Smooth muscle cell (in vitro differentiated cells): ENCODE measurements around the gene NHLRC1. TPM values are rescaled to one million over a fixed set of nuclear protein-coding genes. Genes with fewer than 3 reads are reported as not detected.

Source experiments
- DNase-seq: peaks from one replicate; lab custom pipeline; 2025; ENCODE audit not compliant: unreplicated experiment; lab: John Stamatoyannopoulos, UW
- H2AFZ ChIP-seq: fragments of 200-600 bp; sonication (generic); 2 replicates; pipeline ENCODE4 v1.6.0; 2016; ENCODE audit warnings: antibody characterized with exemption, low read depth, mild to moderate bottlenecking
- H3F3A ChIP-seq: fragments of 200-600 bp; sonication (generic); 2 replicates; pipeline ENCODE4 v1.6.0; 2017; ENCODE audit warnings: antibody characterized with exemption, low read depth
- H3K27ac ChIP-seq: fragments of 200-600 bp; sonication (generic); 2 replicates; pipeline ENCODE4 v1.5.1; 2016; ENCODE audit warnings: low read depth, mild to moderate bottlenecking
- H3K27me3 ChIP-seq: fragments of 200-600 bp; sonication (generic); 2 replicates; pipeline ENCODE4 v1.6.1; 2016; ENCODE audit warnings: low read depth, mild to moderate bottlenecking
- H3K36me3 ChIP-seq: fragments of 200-600 bp; sonication (generic); 2 replicates; pipeline ENCODE4 v1.5.1; 2016; ENCODE audit warnings: low read depth
- H3K4me1 ChIP-seq: fragments of 200-600 bp; sonication (generic); 2 replicates; pipeline ENCODE4 v1.5.1; 2016; ENCODE audit warnings: low read depth
- H3K4me2 ChIP-seq: fragments of 200-600 bp; sonication (generic); 2 replicates; pipeline ENCODE4 v1.6.0; 2016; ENCODE audit warnings: mild to moderate bottlenecking
- H3K4me3 ChIP-seq: fragments of 200-600 bp; sonication (generic); 2 replicates; pipeline ENCODE4 v1.5.1; 2016; ENCODE audit warnings: mild to moderate bottlenecking
- H3K79me2 ChIP-seq: fragments of 200-600 bp; sonication (generic); 2 replicates; pipeline ENCODE4 v1.6.0; 2016; ENCODE audit warnings: low read depth, mild to moderate bottlenecking
- H3K9ac ChIP-seq: fragments of 200-600 bp; sonication (generic); 2 replicates; pipeline ENCODE4 v1.6.0; 2016; ENCODE audit warnings: low read depth
- H3K9me3 ChIP-seq: fragments of 200-600 bp; sonication (generic); replicated peaks from 2 replicates; pipeline ENCODE4 v1.5.1; 2016; ENCODE audit warnings: low read depth
- H4K20me1 ChIP-seq: fragments of 200-600 bp; sonication (generic); 2 replicates; pipeline ENCODE4 v1.6.0; 2016; ENCODE audit warnings: low read depth
- WGBS: methylation state at CpG from one replicate; pipeline ENCODE4 v1.1.7; 2016; ENCODE audit warnings: low lambda C conversion rate; 5-methylcytosine and 5-hydroxymethylcytosine counted together
- polyA plus RNA-seq: library from polyadenylated mRNA; unstranded; fragments of >200 nt; fragmentation: Nextera tagmentation; extraction: Ambion mirVana; gene quantifications from 2 replicates; pipeline ENCODE4 v1.2.1, GENCODE V29; 2016
- total RNA-seq: library from RNA; depleted of rRNA; stranded (reverse); fragments of >200 nt; gene quantifications from 2 replicates; pipeline ENCODE4 v1.2.3, GENCODE V29; 2014
- TF ChIP-seq, protein P1 (sequence below): fragments of 200-600 bp; sonication (generic); IDR thresholded peaks from 2 replicates; pipeline ENCODE4 v1.5.1; 2017; ENCODE audit warnings: borderline replicate concordance, mild to moderate bottlenecking, antibody characterized with exemption; ENCODE audit not compliant: insufficient read depth, poor library complexity, severe bottlenecking

NHLRC1 gene
- total and polyA plus RNA-seq, 2 experiments from 2014 or later: 0.42 to 0.85 TPM

DNA sequence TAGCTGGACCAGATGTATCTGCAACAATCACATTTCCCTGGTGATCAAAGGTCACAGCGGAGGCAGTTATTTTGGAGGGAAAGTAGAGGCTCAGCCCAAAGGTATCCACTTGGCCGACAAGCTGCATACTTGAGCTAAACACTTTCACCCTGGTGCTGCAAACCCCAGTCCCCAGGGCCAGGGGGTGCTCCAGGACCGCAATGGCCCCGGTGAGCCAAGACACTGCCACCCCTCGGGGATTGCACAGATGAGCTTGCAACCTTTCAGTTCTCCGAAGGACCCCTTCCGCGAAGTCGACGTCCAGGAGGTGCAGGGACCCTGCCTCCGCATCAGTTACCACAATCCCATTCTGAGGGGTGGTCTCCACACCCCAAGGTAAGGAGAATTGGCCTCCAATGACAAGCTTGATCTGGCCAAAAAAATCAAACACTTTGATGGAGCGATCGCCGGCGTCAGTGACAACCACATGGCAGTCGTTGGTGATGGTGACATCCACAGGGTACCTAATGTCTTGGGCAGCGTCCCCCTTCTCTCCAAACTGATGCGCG is 823 bp downstream of the NHLRC1 start:
- Histone ChIP-seq H3K27ac (no peak overlapping the region), H3K4me3 (no peak overlapping the region), H3K79me2 (no peaks in the 10 kb centered on the region), H3F3A (no peaks in the 10 kb centered on the region), H3K4me1 (no peaks in the 10 kb centered on the region), H3K9ac (no peak overlapping the region), H3K9me3 (no peaks in the 10 kb centered on the region), H4K20me1 (no peaks in the 10 kb centered on the region), H3K4me2 (no peak overlapping the region), H3K27me3 (no peaks in the 10 kb centered on the region), H3K36me3 (no peaks in the 10 kb centered on the region), H2AFZ (no peak overlapping the region)
- TF ChIP-seq, protein P1, sequence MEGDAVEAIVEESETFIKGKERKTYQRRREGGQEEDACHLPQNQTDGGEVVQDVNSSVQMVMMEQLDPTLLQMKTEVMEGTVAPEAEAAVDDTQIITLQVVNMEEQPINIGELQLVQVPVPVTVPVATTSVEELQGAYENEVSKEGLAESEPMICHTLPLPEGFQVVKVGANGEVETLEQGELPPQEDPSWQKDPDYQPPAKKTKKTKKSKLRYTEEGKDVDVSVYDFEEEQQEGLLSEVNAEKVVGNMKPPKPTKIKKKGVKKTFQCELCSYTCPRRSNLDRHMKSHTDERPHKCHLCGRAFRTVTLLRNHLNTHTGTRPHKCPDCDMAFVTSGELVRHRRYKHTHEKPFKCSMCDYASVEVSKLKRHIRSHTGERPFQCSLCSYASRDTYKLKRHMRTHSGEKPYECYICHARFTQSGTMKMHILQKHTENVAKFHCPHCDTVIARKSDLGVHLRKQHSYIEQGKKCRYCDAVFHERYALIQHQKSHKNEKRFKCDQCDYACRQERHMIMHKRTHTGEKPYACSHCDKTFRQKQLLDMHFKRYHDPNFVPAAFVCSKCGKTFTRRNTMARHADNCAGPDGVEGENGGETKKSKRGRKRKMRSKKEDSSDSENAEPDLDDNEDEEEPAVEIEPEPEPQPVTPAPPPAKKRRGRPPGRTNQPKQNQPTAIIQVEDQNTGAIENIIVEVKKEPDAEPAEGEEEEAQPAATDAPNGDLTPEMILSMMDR: no peak
- no peak for DNase-seq
- WGBS: 90% methylated on average over 19 of the region's 19 CpGs

DNA sequence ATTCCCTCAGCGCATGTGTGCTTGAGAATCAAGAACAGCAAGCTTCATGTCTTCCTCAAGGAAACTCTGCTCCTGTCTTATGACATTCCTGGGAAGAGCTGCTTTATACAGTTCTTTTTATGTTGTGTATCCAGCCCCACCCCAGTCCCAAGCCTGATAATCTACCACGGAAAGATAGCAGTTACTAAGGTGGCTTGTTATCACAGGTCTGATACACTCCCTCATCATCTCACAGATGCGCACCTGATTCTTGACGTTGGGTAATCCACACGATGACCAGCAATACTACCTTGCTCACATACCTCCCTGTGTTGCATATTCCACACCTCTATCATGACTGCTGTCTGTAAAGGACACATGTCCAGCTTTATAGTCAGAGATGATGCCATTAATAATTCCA is 3.2 kb downstream of the NHLRC1 start:
- Histone ChIP-seq H3K4me3 (no peak overlapping the region), H3F3A (no peaks in the 10 kb centered on the region), H4K20me1 (no peaks in the 10 kb centered on the region), H3K27ac (no peak overlapping the region), H3K4me1 (no peaks in the 10 kb centered on the region), H3K4me2 (no peak overlapping the region), H3K27me3 (no peaks in the 10 kb centered on the region), H3K79me2 (no peaks in the 10 kb centered on the region), H3K9ac (no peak overlapping the region), H3K36me3 (no peaks in the 10 kb centered on the region), H2AFZ (no peak overlapping the region), H3K9me3 (no peaks in the 10 kb centered on the region)
- DNase-seq: no peak
- TF ChIP-seq, protein P1: no peak
- 93% methylated on average over 5 of the region's 5 CpGs for WGBS

DNA sequence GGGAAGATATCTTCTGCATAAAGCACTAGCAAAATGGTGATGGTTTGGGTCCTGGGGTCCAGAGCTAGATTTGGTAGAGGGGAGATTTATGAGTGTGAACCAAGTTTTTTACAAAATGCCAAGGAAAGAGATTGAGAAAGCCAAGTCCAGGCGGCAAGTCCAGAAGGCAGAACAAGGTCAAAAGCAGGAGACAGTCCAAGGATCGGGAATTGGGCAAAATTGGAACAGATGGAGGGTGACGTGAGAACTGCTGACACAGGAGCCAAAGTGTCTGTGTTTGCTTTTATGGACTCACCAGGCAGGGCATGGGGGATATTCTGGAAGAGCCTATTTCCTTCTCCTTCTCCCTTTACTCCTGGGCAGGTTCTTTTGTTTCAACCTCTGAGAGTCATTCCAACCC is 4.1 kb downstream of the NHLRC1 start:
- H3F3A ChIP-seq: no peaks in the 10 kb centered on the region
- no peak overlapping the region for H3K4me2 ChIP-seq
- no peak overlapping the region for H2AFZ ChIP-seq
- H3K9ac ChIP-seq: no peak overlapping the region
- H4K20me1 ChIP-seq: no peaks in the 10 kb centered on the region
- no peak overlapping the region for H3K27ac ChIP-seq
- no peaks in the 10 kb centered on the region for H3K36me3 ChIP-seq
- TF ChIP-seq, protein P1: no peak
- WGBS: 67% methylated on average over 3 of the region's 3 CpGs
- no peak for DNase-seq
- H3K9me3 ChIP-seq: no peaks in the 10 kb centered on the region
- H3K27me3 ChIP-seq: no peaks in the 10 kb centered on the region
- no peaks in the 10 kb centered on the region for H3K79me2 ChIP-seq
- H3K4me1 ChIP-seq: no peaks in the 10 kb centered on the region
- H3K4me3 ChIP-seq: no peak overlapping the region

DNA sequence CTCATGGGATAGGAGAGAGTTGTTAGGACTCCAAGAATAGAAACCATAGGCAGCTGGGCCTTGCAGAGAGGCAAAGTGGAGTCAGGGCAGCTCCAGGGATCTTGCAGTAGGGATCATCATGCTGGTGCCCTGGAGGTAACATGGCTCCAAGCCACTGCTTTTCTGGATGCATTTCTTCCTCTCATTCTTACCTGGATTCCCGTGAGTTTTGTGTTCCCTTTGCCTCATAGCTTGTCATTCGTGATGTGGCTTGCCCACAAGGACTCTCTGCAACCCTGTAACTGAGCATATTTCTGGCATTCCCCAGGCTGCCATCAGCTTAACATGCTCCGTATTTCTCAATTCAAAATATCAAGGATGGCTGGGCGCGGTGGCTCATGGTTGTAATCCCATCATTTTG is 5.3 kb downstream of the NHLRC1 start:
- no peaks in the 10 kb centered on the region for H3K9me3 ChIP-seq
- no peak overlapping the region for H2AFZ ChIP-seq
- H3K79me2 ChIP-seq: no peaks in the 10 kb centered on the region
- no peaks in the 10 kb centered on the region for H4K20me1 ChIP-seq
- no peak overlapping the region for H3K27ac ChIP-seq
- TF ChIP-seq, protein P1: no peak
- H3K36me3 ChIP-seq: no peaks in the 10 kb centered on the region
- H3K9ac ChIP-seq: no peak overlapping the region
- no peaks in the 10 kb centered on the region for H3F3A ChIP-seq
- no peak overlapping the region for H3K4me2 ChIP-seq
- H3K27me3 ChIP-seq: no peaks in the 10 kb centered on the region
- WGBS: 98% methylated on average over 5 of the region's 5 CpGs
- no peak for DNase-seq
- no peaks in the 10 kb centered on the region for H3K4me1 ChIP-seq
- H3K4me3 ChIP-seq: no peak overlapping the region
